ENCODE measurements around the gene NEMP1. TPM values are rescaled to one million over a fixed set of nuclear protein-coding genes. Genes with fewer than 3 reads are reported as not detected.
A peak's percentile ranks its signal among the peaks of the same experiment; 100 is the strongest.

The NEMP1 gene
- total and polyA plus RNA-seq, 10 of the 15 experiments (the other 5 are each of a cell fraction or from before 2014, with no cell fraction given) = 4.0 to 45.9 (median 19.8) TPM

DNA sequence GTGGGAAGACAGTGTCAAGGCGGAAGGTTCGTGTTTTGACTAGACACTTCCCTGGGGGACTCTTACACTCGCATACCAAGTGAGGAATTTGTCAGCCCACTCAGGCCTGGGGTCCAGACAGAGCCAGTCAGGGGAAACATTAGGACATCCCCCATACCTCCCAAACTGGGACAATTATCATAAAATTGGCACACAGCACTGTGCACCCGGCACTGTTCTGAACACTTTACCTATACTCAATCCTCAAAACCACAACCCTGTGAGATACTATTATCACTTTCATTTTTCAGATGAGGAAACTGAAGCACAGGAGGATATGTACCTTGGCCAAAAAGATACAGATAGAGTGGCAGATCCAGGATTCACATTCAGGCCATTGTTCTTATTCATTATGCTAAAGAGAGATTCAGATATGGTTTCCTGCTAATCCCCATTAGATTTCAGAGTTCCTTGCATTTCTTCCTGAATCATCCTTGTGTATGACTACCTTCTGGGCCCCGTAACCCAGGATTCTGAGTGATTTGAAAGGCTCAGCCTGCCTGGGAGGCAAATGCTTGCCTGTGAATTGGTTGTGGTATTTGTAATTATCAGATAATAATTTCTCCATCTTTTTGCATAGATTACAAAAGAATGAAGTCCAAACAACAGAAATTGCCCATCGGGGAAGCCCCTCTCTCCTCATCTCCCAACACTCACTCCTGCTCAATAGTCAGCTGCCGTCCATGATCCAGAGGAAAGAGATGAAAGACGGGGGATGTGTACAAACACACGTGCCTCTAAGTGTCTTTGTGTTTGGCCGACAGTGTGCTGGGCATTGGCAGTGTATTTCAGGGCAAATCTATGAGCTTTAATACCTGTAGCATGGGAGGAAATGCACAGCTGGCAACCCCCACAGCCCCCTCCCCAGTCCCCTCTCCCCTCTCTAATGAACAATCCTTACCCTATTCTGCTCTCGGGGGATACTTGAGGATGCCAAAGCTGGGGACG lies 66.9 kb downstream of the NEMP1 start:
- TF ChIP-seq, protein P1, sequence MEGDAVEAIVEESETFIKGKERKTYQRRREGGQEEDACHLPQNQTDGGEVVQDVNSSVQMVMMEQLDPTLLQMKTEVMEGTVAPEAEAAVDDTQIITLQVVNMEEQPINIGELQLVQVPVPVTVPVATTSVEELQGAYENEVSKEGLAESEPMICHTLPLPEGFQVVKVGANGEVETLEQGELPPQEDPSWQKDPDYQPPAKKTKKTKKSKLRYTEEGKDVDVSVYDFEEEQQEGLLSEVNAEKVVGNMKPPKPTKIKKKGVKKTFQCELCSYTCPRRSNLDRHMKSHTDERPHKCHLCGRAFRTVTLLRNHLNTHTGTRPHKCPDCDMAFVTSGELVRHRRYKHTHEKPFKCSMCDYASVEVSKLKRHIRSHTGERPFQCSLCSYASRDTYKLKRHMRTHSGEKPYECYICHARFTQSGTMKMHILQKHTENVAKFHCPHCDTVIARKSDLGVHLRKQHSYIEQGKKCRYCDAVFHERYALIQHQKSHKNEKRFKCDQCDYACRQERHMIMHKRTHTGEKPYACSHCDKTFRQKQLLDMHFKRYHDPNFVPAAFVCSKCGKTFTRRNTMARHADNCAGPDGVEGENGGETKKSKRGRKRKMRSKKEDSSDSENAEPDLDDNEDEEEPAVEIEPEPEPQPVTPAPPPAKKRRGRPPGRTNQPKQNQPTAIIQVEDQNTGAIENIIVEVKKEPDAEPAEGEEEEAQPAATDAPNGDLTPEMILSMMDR (IDR thresholded peaks at IDR 0.05 in 2 of 3, conservative IDR thresholded peaks at IDR 0.05 in 1 of 3; ENCODE audit: control insufficient read depth in 2 of 3, extremely low read depth in 1 of 3, insufficient read depth in 1 of 3, low read depth in 3 of 3, low read length in 3 of 3) = no peak
- 0 out of 2 replicates have a peak, but pooled peaks have one; percentile 16 for TF ChIP-seq EED (IDR thresholded peaks at IDR 0.05; ENCODE audit: low read depth)
- no peak for TF ChIP-seq CBFB (IDR thresholded peaks at IDR 0.05; ENCODE audit: low read depth)
- no peak for TF ChIP-seq SMAD1 (IDR thresholded peaks at IDR 0.05; ENCODE audit: low read depth, partially characterized antibody)
- TF ChIP-seq, protein P2, sequence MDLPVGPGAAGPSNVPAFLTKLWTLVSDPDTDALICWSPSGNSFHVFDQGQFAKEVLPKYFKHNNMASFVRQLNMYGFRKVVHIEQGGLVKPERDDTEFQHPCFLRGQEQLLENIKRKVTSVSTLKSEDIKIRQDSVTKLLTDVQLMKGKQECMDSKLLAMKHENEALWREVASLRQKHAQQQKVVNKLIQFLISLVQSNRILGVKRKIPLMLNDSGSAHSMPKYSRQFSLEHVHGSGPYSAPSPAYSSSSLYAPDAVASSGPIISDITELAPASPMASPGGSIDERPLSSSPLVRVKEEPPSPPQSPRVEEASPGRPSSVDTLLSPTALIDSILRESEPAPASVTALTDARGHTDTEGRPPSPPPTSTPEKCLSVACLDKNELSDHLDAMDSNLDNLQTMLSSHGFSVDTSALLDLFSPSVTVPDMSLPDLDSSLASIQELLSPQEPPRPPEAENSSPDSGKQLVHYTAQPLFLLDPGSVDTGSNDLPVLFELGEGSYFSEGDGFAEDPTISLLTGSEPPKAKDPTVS (IDR thresholded peaks at IDR 0.05; ENCODE audit: low read depth, low read length) = no peak
- TF ChIP-seq RUNX3 (IDR thresholded peaks at IDR 0.05; ENCODE audit: low read length) = peak; percentile 76
- DNase-seq (ENCODE audit: low read depth, low spot score) = no peak
- Histone ChIP-seq H3K79me2 (ENCODE audit: control insufficient read depth, insufficient read depth, low read length) (no peaks in the 10 kb centered on the region), H3K9ac (ENCODE audit: control insufficient read depth, insufficient read depth, low read length) (no peak overlapping the region), H2AFZ (ENCODE audit: control insufficient read depth, low read depth, low read length) (no peak overlapping the region), H3K4me1 (ENCODE audit: control insufficient read depth, insufficient read depth, low read length) (peaks cover 25% of the 10 kb centered on the region), H3K27ac (ENCODE audit: control insufficient read depth, insufficient read depth) (no peak overlapping the region), H3K9me3 (replicated peaks; ENCODE audit: control insufficient read depth, insufficient read depth, low read length) (no peaks in the 10 kb centered on the region), H3K4me2 (ENCODE audit: control insufficient read depth, insufficient read depth) (peak overlapping the region; percentile 72), H3K27me3 (replicated peaks in 1 of 2; ENCODE audit: control insufficient read depth in 2 of 2, insufficient read depth in 2 of 2, low read length in 1 of 2) (no peaks in the 10 kb centered on the region), H4K20me1 (ENCODE audit: control insufficient read depth, insufficient read depth) (no peaks in the 10 kb centered on the region), H3K4me3 (no peak overlapping the region), H3K36me3 (ENCODE audit: control insufficient read depth in 2 of 2, insufficient read depth in 2 of 2, low read length in 1 of 2) (no peaks in the 10 kb centered on the region)
- in situ Hi-C loops (cut with MboI) = no loop called here
- POLR2A ChIA-PET = interaction anchor here (1.6 kb wide), 2 partner anchors 82 to 100 kb away, joined by 4 to 7 read pairs; partner anchors contain the start of gene STAT6
- RAD21 ChIA-PET (ENCODE audit: unreplicated experiment) = interaction anchor here (0.6 to 1.8 kb wide), 9 partner anchors 10 to 286 kb away, joined by 3 to 7 read pairs (median 4); partner anchors contain the start of genes NACA and STAT6
- peak; percentile 75 for ATAC-seq
- CTCF ChIA-PET = interaction anchor here (0.8 to 9.5 kb wide), 10 partner anchors 10 to 362 kb away, joined by 3 to 117 read pairs (median 5); partner anchors contain the start of genes HSD17B6 and STAT6
- SMC1A ChIA-PET (ENCODE audit: uncharacterized antibody, unreplicated experiment) = interaction anchor here (1.0 to 9.2 kb wide), 7 partner anchors 19 to 249 kb away, joined by 3 to 54 read pairs (median 5); partner anchors contain the start of gene STAT6
- intact Hi-C loops (cut with micrococcal nuclease; ENCODE audit: unreplicated experiment) = no loop called here
- FAIRE-seq = peak; percentile 41
- BruUV-seq (replicated peaks) = no TSS peak
- WGBS (ENCODE audit: insufficient coverage, insufficient replicate concordance, low lambda C conversion rate, missing lambda C conversion rate) = 35% methylated on average over 12 of the region's 12 CpGs
